H1 (cell line): ENCODE data around the gene KIF5A. TPM values are rescaled to one million over a fixed set of nuclear protein-coding genes. Genes with fewer than 3 reads are reported as not detected.

Experiments used
- CTCF ChIA-PET: fragments of 300-600 bp; sonication (Branson Sonifier 250); formaldehyde crosslinking; loops from one replicate; lab custom pipeline; 2021; ENCODE audit not compliant: partially characterized antibody; lab: Charles Lee
- POLR2A ChIA-PET: fragments of 300-600 bp; sonication (Branson Sonifier 250); formaldehyde crosslinking; loops from one replicate; lab custom pipeline; 2021; ENCODE audit warnings: inconsistent platforms; ENCODE audit not compliant: partially characterized antibody; lab: Charles Lee
- DNase-seq, 2 experiments: peaks; one replicate each; pipeline versions ENCODE4 v3.0.0 to v3.0.0-alpha.2; 2010 to 2022; ENCODE audit warnings: low spot score in 2 of 2, low read depth in 1 of 2, mixed read lengths in 1 of 2
- FAIRE-seq: peaks from 2 replicates; lab custom pipeline; 2011; peaks lifted over from hg19 to GRCh38; lab: Jason Lieb, UNC
- H2AFZ ChIP-seq: 2 replicates; pipeline ENCODE4 v1.8.1; 2012; ENCODE audit warnings: low read length, inconsistent platforms
- H2AK5ac ChIP-seq: 2 replicates; pipeline ENCODE4 v1.6.1; 2013; ENCODE audit warnings: low read depth, low read length
- H2BK120ac ChIP-seq: replicated peaks from 2 replicates; pipeline ENCODE3; 2013; ENCODE audit warnings: low read depth, low read length, inconsistent platforms
- H2BK12ac ChIP-seq: 2 replicates; pipeline ENCODE4 v1.6.1; 2013; ENCODE audit warnings: low read depth, low read length
- H2BK15ac ChIP-seq: 2 replicates; pipeline ENCODE4 v1.6.1; 2013; ENCODE audit warnings: low read length
- H2BK20ac ChIP-seq: 2 replicates; pipeline ENCODE4 v1.6.1; 2013; ENCODE audit warnings: low read length
- H2BK5ac ChIP-seq: 2 replicates; pipeline ENCODE4 v1.6.1; 2013; ENCODE audit warnings: low read depth, low read length
- H3K14ac ChIP-seq: 2 replicates; pipeline ENCODE4 v1.6.1; 2013; ENCODE audit warnings: inconsistent platforms; ENCODE audit not compliant: insufficient read length
- H3K18ac ChIP-seq: 2 replicates; pipeline ENCODE4 v1.6.1; 2013; ENCODE audit warnings: low read length; ENCODE audit errors: extremely low read depth
- H3K23ac ChIP-seq: 2 replicates; pipeline ENCODE4 v1.6.1; 2013; ENCODE audit warnings: inconsistent platforms; ENCODE audit not compliant: insufficient read length
- H3K23me2 ChIP-seq: 2 replicates; pipeline ENCODE4 v1.6.1; 2013; ENCODE audit warnings: low read depth, low read length
- H3K27ac ChIP-seq: 2 replicates; pipeline ENCODE4 v1.6.1; 2011; ENCODE audit warnings: low read depth, low read length, inconsistent platforms
- H3K27me3 ChIP-seq, 4 experiments: replicated peaks in 1 of 4; 1 replicate in 1 of 4; 2 replicates in 3 of 4; pipeline versions ENCODE4 v1.6.1 to v1.8.1; 2011 to 2013; ENCODE audit warnings: low read length in 3 of 4, mild to moderate bottlenecking in 3 of 4, inconsistent platforms in 2 of 4, mixed read lengths in 2 of 4, moderate library complexity in 1 of 4; ENCODE audit not compliant: control insufficient read depth in 3 of 4, insufficient read depth in 3 of 4; ENCODE audit errors: extremely low read depth in 1 of 4
- H3K36me3 ChIP-seq, 4 experiments: 2 replicates each; pipeline versions ENCODE4 v1.6.1 to v1.8.1; 2011 to 2013; ENCODE audit warnings: mild to moderate bottlenecking in 4 of 4, low read length in 3 of 4, moderate library complexity in 2 of 4, control low read depth in 1 of 4, inconsistent platforms in 1 of 4; ENCODE audit not compliant: insufficient read depth in 4 of 4, control insufficient read depth in 2 of 4
- H3K4ac ChIP-seq: replicated peaks from 2 replicates; pipeline ENCODE3; 2013; ENCODE audit warnings: low read length, low read depth, mixed read lengths, inconsistent platforms; ENCODE audit not compliant: insufficient read length
- H3K4me1 ChIP-seq, 4 experiments: replicated peaks in 1 of 4; 1 replicate in 1 of 4; 2 replicates in 3 of 4; pipeline versions ENCODE4 v1.6.1 to v1.8.1; 2011 to 2013; ENCODE audit warnings: low read length in 3 of 4, inconsistent platforms in 2 of 4, mixed read lengths in 1 of 4; ENCODE audit not compliant: insufficient read depth in 4 of 4, control insufficient read depth in 3 of 4
- H3K4me2 ChIP-seq, 2 experiments: 2 replicates each; pipeline versions ENCODE4 v1.6.1 to v1.8.1; 2011 to 2013; ENCODE audit warnings: low read depth in 2 of 2, low read length in 2 of 2, control low read depth in 1 of 2, inconsistent platforms in 1 of 2, mild to moderate bottlenecking in 1 of 2; ENCODE audit not compliant: insufficient read depth in 1 of 2
- H3K4me3 ChIP-seq, 4 experiments: fragments of 200-600, 300-600 bp in 1 of 4; sonication (generic), shearing (Covaris generic), sonication (Bioruptor Twin) in 1 of 4; 2 replicates each; pipeline versions ENCODE4 v1.5.1 to v1.8.1; 2011 to 2016; ENCODE audit warnings: low read length in 4 of 4, low read depth in 3 of 4, control low read depth in 2 of 4, inconsistent platforms in 2 of 4, mild to moderate bottlenecking in 2 of 4, mixed read lengths in 1 of 4, moderate library complexity in 1 of 4; ENCODE audit not compliant: insufficient read depth in 2 of 4; ENCODE audit errors: extremely low read depth in 1 of 4
- H3K56ac ChIP-seq: replicated peaks from 2 replicates; pipeline ENCODE3; 2013; ENCODE audit warnings: low read depth, mild to moderate bottlenecking, mixed read lengths, low read length, inconsistent platforms; ENCODE audit not compliant: insufficient read length
- H3K79me1 ChIP-seq: 2 replicates; pipeline ENCODE4 v1.6.1; 2013; ENCODE audit warnings: low read depth, low read length, control low read depth
- H3K79me2 ChIP-seq, 2 experiments: 2 replicates each; pipeline versions ENCODE4 v1.6.1 to v1.8.1; 2012 to 2013; ENCODE audit warnings: low read length in 2 of 2, mild to moderate bottlenecking in 2 of 2, inconsistent platforms in 1 of 2; ENCODE audit not compliant: insufficient read depth in 2 of 2, control insufficient read depth in 1 of 2
- H3K9ac ChIP-seq, 4 experiments: replicated peaks in 1 of 4; 1 replicate in 1 of 4; 2 replicates in 3 of 4; pipeline versions ENCODE4 v1.6.1 to v1.8.1; 2011 to 2013; ENCODE audit warnings: low read depth in 3 of 4, low read length in 3 of 4, control low read depth in 2 of 4, mild to moderate bottlenecking in 2 of 4, moderate library complexity in 2 of 4, inconsistent platforms in 1 of 4; ENCODE audit errors: extremely low read depth in 1 of 4
- H3K9me3 ChIP-seq, 2 experiments: 2 replicates each; pipeline versions ENCODE4 v1.6.1 to v1.8.1; 2012 to 2013; ENCODE audit warnings: mild to moderate bottlenecking in 2 of 2, moderate library complexity in 2 of 2, control low read depth in 1 of 2, inconsistent platforms in 1 of 2, low read depth in 1 of 2, low read length in 1 of 2, mixed read lengths in 1 of 2; ENCODE audit not compliant: insufficient read depth in 2 of 2
- H4K20me1 ChIP-seq, 2 experiments: replicated peaks in 1 of 2; 2 replicates each; pipeline versions ENCODE3 to v1.8.1; 2011 to 2013; ENCODE audit warnings: inconsistent platforms in 2 of 2, low read length in 2 of 2, mild to moderate bottlenecking in 1 of 2; ENCODE audit not compliant: insufficient read depth in 2 of 2, control insufficient read depth in 1 of 2
- H4K5ac ChIP-seq: 2 replicates; pipeline ENCODE4 v1.6.1; 2013; ENCODE audit warnings: low read length, low read depth, mixed read lengths, inconsistent platforms; ENCODE audit not compliant: insufficient read length
- H4K8ac ChIP-seq: 2 replicates; pipeline ENCODE4 v1.8.0; 2013; ENCODE audit warnings: mild to moderate bottlenecking, moderate library complexity, low read length, inconsistent platforms; ENCODE audit not compliant: insufficient read depth; ENCODE audit errors: extremely low read depth
- H4K91ac ChIP-seq: replicated peaks from 2 replicates; pipeline ENCODE3; 2013; ENCODE audit warnings: low read length, mixed read lengths, inconsistent platforms; ENCODE audit not compliant: insufficient read length
- BCL11A ChIP-seq, 2 experiments: IDR thresholded peaks; one replicate each; pipeline ENCODE4 v1.6.1; 2011; ENCODE audit warnings: low read depth in 2 of 2, low read length in 2 of 2, mild to moderate bottlenecking in 2 of 2
- CBX8 ChIP-seq: fragments of 300-800, 300-1000 bp; sonication (generic); IDR thresholded peaks from 2 replicates; pipeline ENCODE4 v1.7.1; 2016; ENCODE audit warnings: low read depth, low read length, borderline replicate concordance
- EGR1 ChIP-seq: IDR thresholded peaks from 2 replicates; pipeline ENCODE4 v1.6.1; 2011; ENCODE audit warnings: low read depth, low read length, borderline replicate concordance
- JUN ChIP-seq: IDR thresholded peaks from 2 replicates; pipeline ENCODE4 v1.6.1; 2011; ENCODE audit warnings: low read depth, mild to moderate bottlenecking, improper control_type of control experiment, low read length
- NANOG ChIP-seq: IDR thresholded peaks from 2 replicates; pipeline ENCODE4 v1.6.1; 2011; ENCODE audit warnings: low read length, low read depth, mild to moderate bottlenecking, inconsistent platforms; ENCODE audit not compliant: insufficient read depth, poor library complexity, severe bottlenecking
- PHF8 ChIP-seq: fragments of 200-600 bp; sonication (generic); conservative IDR thresholded peaks from 2 replicates; pipeline ENCODE4 v1.7.1; 2012; ENCODE audit warnings: low read depth, mild to moderate bottlenecking, inconsistent platforms, low read length, moderate library complexity
- POLR2AphosphoS5 ChIP-seq: IDR thresholded peaks from 2 replicates; pipeline ENCODE4 v1.6.1; 2011; ENCODE audit warnings: low read depth, low read length
- POU5F1 ChIP-seq: IDR thresholded peaks from 2 replicates; pipeline ENCODE4 v1.6.1; 2011; ENCODE audit warnings: low read depth, mild to moderate bottlenecking, low read length, moderate library complexity
- RXRA ChIP-seq: IDR thresholded peaks from 2 replicates; pipeline ENCODE4 v1.6.1; 2011; ENCODE audit warnings: low read depth, mild to moderate bottlenecking, low read length, moderate library complexity; ENCODE audit not compliant: insufficient read depth
- SIRT6 ChIP-seq: IDR thresholded peaks from one replicate; pipeline ENCODE4 v1.7.1; 2012; ENCODE audit warnings: low read length, inconsistent platforms
- SP1 ChIP-seq: IDR thresholded peaks from 2 replicates; pipeline ENCODE4 v1.6.1; 2011; ENCODE audit warnings: low read depth, low read length
- SUZ12 ChIP-seq: fragments of 200-600 bp; sonication (generic); IDR thresholded peaks from 2 replicates; pipeline ENCODE4 v1.6.1; 2012; ENCODE audit warnings: mild to moderate bottlenecking, inconsistent platforms, low read length, moderate library complexity, mixed read lengths
- YY1 ChIP-seq: IDR thresholded peaks from 2 replicates; pipeline ENCODE4 v1.6.1; 2011; ENCODE audit warnings: low read depth, mild to moderate bottlenecking, low read length
- WGBS, 2 experiments: shearing (Covaris generic) in 1 of 2; methylation state at CpG; one replicate each; pipeline versions ENCODE4 v1.1.6 to v1.1.7; 2013 to 2015; ENCODE audit warnings: low lambda C conversion rate in 2 of 2, mixed read lengths in 2 of 2, inconsistent platforms in 1 of 2, low coverage in 1 of 2, missing lambda C conversion rate in 1 of 2; ENCODE audit not compliant: insufficient replicate concordance in 2 of 2, insufficient coverage in 1 of 2, insufficient read length in 1 of 2; ENCODE audit errors: extremely low coverage in 1 of 2, missing lambda C conversion rate in 1 of 2; 5-methylcytosine and 5-hydroxymethylcytosine counted together
- polyA plus RNA-seq, 7 experiments: library from polyadenylated mRNA; depleted of rRNA in 3 of 7; stranded (reverse) in 5 of 7; unstranded in 2 of 7; fragments of >200 nt in 5 of 7; fragments of 200-250 nt in 2 of 7; gene quantifications; 1 replicate in 5 of 7; 2 replicates in 1 of 7; 4 replicates in 1 of 7; pipeline versions ENCODE4 v1.2.1 to v1.2.3, GENCODE V29; 2011 to 2013; ENCODE audit warnings: missing spikeins in 2 of 7, mixed read lengths in 2 of 7
- total RNA-seq: library from RNA; stranded (reverse); fragmentation: NEBNext Ultra II Directional; extraction: Animal tissue kit (Norgen Biotek cat#: 25700); gene quantifications from 2 replicates; pipeline ENCODE4 v1.2.1, GENCODE V29; 2021
- TF ChIP-seq, protein P1 (sequence below): IDR thresholded peaks from 2 replicates; pipeline ENCODE4 v1.6.1; 2012; ENCODE audit warnings: inconsistent platforms

The KIF5A gene
- total and polyA plus RNA-seq, 2 of the 8 experiments (the other 6 are each of a cell fraction or from before 2014, with no cell fraction given): 10.7 to 21.9 TPM

DNA sequence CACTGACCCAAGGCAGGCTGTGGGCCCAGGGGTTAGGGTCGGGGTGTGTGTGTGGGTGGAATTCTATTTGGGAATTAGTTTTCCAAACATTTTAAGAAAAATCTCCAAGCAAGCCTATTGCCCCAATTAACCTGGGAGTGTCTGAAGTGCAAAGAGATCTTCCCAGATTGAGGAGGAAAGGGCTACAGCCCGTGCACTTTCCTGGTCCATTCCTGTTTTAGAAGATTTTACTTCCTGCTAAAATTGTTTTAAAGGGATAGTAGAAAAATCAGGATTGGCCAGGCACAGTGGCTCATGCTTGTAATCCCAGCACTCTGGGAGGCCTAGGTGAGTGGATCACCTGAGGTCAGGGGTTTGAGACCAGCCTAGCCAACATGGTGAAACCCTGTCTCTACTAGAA is 8.1 kb upstream of the KIF5A start:
- no peak overlapping the region for H3K14ac ChIP-seq
- no peak overlapping the region for H3K4ac ChIP-seq
- CTCF ChIA-PET: interaction anchor here (1.0 to 1.9 kb wide), 2 partner anchors 10 to 13 kb away, joined by 4 to 5 read pairs; no protein-coding TSS in a partner anchor
- no peaks in the 10 kb centered on the region for H3K27me3 ChIP-seq
- H2BK5ac ChIP-seq: no peak overlapping the region
- H3K4me2 ChIP-seq: no peak overlapping the region
- no peak overlapping the region for H3K4me3 ChIP-seq
- peaks cover 0 to 9% (median 5%) of the 10 kb centered on the region in 4 experiments; a peak in 6 of 8 replicates for H3K36me3 ChIP-seq
- no peak overlapping the region for H2AK5ac ChIP-seq
- 90% methylated on average over 2 of the region's 2 CpGs; no CpG with 5 or more reads in 1 of the 2 experiments for WGBS, 2 experiments
- H2BK12ac ChIP-seq: no peak overlapping the region
- no peak overlapping the region for H2BK120ac ChIP-seq
- TF ChIP-seq NANOG (no peak), POLR2AphosphoS5 (no peak), PHF8 (no peak), SIRT6 (no peak), RXRA (no peak), SUZ12 (no peak), BCL11A (IDR thresholded peaks at IDR 0.05; ENCODE audit: low read depth in 2 of 2, low read length in 2 of 2) (no peak), CBX8 (no peak), YY1 (no peak), SP1 (no peak), POU5F1 (no peak), EGR1 (no peak), JUN (no peak)
- TF ChIP-seq, protein P1, sequence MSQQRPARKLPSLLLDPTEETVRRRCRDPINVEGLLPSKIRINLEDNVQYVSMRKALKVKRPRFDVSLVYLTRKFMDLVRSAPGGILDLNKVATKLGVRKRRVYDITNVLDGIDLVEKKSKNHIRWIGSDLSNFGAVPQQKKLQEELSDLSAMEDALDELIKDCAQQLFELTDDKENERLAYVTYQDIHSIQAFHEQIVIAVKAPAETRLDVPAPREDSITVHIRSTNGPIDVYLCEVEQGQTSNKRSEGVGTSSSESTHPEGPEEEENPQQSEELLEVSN: no peak
- TF ChIP-seq, all 59 proteins: peak for 0
- no peak overlapping the region for H4K91ac ChIP-seq
- H2BK20ac ChIP-seq: no peak overlapping the region
- no peak overlapping the region for H3K56ac ChIP-seq
- H2AFZ ChIP-seq: no peak overlapping the region
- no peaks in the 10 kb centered on the region for H3K9me3 ChIP-seq
- peaks cover 6% of the 10 kb centered on the region for H3K23me2 ChIP-seq
- H3K23ac ChIP-seq: no peak overlapping the region
- H4K20me1 ChIP-seq: peaks cover 2 to 17% of the 10 kb centered on the region in 2 experiments
- no peak overlapping the region for H4K5ac ChIP-seq
- H4K8ac ChIP-seq: no peak overlapping the region
- H3K79me1 ChIP-seq: peaks cover 8% of the 10 kb centered on the region; the same call in 1 of the 2 replicates
- no peak overlapping the region for H2BK15ac ChIP-seq
- no peak overlapping the region for H3K18ac ChIP-seq
- H3K4me1 ChIP-seq: peaks cover 0 to 9% (median 4%) of the 10 kb centered on the region in 4 experiments; a peak in 5 of 7 replicates
- POLR2A ChIA-PET: interaction anchor here (0.6 to 6.6 kb wide), 4 partner anchors 13 to 55 kb away, joined by 3 to 56 read pairs (median 38); partner anchors contain the start of genes DDIT3 and MBD6
- H3K27ac ChIP-seq: no peak overlapping the region
- H3K9ac ChIP-seq: no peak overlapping the region
- peaks cover 4 to 25% of the 10 kb centered on the region in 2 experiments; a peak in 3 of 4 replicates for H3K79me2 ChIP-seq
- FAIRE-seq (no peak), DNase-seq (no peak)
